Fibroblast of skin of right quadriceps (primary cell): ENCODE measurements around the gene RGS16.

Experiments used
- DNase-seq: peaks from one replicate; pipeline ENCODE4 v3.0.0-alpha.2; 2013

Gene RGS16

DNA sequence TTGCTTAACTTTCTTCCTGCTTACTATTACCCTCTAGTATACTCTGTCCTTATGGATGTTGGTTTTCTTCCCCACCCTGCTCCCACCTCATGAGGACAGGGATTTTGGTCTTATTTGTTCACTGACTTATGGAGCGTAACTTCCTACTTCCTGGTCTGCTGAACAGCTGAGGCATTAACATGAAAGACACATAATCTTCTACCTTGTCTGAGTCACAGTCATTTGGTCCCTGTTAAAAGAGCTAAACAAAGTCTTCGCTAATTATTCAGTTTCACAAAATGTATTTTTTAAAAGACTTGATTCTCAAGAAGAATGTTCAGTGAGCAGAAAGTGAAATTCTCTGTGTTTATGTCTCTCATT, 33.6 kb downstream of the RGS16 start:
- DNase-seq, result no peak

DNA sequence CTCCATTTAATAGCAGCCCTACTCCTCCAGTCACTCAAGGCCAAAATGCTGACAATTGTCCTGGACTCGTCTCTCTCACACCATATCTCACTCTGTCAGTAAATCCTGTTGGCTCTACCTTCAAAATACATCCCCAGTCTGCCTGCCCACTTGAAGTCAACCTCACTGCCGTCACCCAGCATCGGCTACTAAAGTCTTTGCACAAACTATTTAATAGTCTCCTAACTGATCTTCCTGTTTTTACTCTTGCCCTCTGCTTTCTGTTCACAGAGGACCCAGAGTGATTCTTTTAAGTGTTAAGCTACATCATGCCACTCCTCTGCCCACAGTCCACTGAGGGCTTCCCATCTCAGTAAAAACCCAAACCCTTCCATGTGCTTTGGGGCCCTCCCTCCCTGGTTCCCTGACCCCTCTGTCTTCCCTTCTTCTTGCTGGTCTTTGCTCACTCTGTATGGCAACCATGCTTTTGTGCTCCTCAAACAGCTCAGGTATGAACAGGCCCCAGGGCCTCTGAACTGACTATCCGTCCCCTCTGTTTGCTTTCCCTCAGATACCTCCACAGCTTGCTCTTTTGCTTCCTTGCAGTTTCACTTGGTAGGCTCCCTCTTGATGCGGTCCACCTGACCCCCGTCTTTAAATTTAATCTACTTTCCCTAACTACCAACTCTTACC, 34.1 kb downstream of the RGS16 start:
- no peak for DNase-seq

DNA sequence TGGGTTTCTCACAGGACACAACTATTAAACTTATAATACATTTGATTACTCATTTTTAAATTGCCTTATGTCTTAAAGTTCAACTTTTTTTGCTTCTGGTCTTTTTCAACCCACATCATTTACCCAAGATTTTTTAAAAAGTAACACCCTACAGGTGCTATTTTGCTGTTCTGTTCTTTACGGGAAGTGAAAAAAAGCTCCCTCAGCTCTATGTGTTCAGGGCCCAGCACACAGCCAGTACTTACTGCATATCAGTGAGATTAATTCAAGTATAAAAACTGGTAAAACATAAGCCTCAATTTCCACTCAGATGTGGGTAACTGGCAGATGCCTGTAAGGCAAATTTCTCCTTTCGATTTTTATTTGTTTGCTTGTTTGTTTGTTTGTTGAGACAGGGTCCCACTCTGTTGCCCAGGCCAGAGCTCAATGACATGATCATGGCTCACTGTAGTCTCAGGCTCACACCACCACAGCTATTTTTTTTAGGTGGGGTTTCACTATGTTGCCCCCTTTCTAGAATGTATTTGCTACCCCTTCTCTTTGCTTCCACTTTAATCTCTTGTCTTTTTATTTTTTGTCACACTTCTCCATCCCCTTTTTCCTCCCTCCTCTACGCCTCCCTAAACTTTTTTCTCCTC, 35.4 kb downstream of the RGS16 start:
- no peak for DNase-seq

DNA sequence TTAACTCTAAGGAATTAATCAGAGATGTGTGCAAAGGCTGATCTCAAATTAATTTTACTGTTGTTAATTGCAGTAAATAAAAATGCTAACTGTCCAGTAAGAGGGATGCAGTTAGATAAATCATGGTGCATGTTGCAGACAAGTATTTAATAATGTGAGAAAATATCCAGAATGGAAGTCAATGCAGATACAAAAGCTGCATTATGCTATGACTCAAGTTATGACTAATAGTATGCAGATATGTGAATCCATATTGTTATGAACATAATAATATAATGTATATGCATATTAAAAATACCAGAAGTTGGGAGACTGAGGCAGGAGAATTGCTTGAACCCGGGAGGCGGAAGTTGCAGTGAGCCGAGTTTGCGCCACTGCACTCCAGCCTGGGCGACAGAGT, 36.6 kb downstream of the RGS16 start:
- no peak for DNase-seq

DNA sequence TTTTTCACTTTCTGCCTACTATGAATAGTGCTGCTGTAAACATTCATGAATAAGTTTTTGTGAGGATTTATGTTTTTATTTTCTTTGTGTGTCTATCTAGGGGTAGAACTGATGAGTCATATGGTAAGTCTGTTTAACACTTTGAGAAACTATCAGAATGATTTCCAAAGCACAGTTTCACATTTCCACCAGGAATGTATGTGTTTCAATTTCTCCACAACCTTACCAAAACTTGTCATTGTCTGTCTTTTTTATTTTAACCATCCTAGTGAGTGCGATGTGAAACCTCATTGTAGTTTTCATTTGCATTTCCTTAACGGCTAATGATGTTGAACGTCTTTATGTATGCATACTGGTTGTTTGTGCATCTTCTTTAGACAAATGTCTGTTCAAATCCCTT, 38.7 kb downstream of the RGS16 start:
- no peak for DNase-seq

DNA sequence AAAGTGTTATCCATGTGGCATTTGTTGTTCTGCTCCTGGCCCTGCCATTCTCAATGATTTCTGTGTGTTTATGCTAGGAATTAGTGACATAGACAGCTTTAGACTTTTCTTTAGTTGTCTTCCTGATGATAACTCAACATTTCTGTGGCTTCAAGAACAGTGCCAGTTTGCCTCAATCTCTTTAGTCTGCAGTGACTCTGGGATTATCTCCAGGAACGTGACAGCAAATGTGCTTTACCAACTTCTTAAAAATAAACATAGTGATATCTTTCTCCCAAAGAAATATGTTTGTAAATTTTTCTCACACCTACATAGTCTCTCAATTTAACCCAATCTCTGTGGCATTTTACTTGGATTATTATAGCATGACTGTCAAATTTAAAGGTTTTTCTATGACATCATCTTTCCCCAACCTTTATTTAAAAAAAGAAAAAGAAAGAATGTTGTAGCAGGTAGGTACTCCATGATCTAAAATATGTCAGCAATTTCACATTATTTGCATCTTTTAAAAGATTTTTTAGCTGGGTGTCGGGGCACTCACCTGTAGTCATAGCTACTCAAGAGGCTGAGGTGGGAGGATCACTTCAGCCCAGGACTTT, 39.7 kb downstream of the RGS16 start:
- no peak for DNase-seq

DNA sequence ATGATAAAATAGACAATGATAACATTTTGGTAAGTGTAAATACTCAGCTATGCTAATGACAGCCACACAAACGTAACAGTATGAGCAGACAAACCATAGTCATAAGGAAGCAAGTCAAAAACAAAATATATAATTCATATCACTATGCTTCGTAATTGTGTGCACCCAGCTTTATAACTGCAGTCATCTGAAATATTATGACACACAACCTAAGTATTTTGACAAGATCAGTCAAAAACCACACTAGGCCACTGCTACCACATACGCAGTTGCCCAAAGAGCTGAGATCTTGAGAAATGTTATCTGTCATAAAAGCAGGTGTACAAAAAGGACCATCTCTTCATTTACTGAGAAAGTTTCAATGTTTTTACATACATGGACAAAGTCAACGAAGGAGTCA, 41.1 kb downstream of the RGS16 start:
- DNase-seq, result no peak

DNA sequence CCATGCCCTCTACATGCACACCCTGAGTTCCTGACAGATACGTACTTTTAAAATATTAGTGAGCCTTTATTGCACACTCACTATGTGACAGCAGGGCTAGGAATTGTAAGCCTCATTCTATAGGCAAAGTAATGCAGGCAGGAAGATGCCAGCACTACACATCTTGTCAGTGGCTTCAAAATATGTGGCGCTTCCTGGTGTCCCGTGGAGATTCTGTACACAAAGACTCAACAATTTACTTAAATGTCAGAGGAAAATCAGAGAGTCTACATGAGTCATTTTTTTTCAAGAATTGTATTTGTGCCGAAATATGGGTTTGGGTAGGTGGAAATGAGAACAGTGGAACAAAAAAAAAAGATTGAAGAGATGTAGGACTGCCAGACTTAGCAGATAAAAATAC, 42.7 kb downstream of the RGS16 start:
- DNase-seq, result no peak

DNA sequence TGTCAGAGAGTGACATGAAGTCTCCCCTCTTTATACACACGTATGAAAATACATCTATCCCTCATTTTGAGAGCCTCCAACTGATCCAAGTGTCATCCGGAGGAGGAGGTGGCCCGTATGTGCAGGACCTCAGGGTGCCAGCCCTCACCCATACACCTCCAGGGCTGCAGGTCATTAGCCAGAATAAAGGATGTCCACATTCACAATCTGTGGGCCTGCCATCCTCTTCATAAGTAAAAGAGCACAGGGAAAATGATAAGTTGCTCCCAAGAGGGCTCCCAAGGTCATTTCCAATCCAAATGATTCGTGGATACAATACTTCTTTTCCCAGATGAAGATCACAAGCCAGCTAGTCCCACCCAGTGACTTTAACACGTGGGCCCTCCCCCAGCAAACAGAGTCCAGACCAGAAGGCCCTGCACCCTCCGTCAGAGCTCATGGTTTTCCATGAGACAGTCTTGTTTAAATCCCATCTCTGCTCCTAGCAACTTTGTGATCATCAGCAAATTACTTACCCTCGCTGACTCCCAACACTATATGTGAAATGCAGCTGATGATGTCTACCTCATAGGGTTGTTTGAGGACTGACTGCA, 43.7 kb downstream of the RGS16 start:
- DNase-seq, result no peak

DNA sequence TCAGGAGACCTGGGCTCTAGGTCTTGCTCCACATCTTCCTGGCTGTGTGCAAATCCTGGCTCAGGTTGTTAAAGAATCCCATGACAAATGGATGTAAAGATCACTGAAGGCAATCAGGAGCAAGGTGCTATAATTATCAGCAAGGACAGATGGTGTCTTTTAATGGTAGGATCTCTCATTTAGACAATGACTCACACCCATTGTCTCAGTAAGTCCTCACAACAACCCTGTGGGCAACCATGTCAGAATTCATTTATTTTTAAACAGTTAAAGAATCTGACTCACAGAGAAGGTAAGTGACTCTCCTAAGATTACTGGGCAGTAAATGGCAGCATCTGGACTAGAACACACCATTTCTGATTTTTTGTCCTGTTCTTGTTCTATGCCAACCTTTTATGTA, 47.9 kb downstream of the RGS16 start:
- no peak for DNase-seq

DNA sequence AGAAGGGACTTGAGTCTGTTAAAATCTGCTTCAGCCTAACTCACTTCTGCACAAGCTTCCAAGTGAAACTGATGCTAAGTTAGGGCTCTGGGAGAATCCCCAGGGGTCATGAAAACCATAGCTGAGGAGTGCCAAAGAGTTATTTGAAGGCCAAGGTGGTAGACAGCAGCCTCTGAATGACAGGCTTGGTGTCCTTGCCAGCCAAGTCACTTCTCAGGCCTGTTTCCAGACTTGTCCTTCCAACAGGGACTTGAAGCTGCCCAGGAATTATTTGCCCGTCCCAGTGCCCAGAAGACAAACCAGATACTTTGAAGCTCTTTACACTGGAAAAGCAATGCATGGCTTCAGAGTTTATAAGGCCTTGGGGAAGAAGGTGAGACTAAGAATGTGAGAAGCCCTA, 48.7 kb downstream of the RGS16 start:
- no peak for DNase-seq

DNA sequence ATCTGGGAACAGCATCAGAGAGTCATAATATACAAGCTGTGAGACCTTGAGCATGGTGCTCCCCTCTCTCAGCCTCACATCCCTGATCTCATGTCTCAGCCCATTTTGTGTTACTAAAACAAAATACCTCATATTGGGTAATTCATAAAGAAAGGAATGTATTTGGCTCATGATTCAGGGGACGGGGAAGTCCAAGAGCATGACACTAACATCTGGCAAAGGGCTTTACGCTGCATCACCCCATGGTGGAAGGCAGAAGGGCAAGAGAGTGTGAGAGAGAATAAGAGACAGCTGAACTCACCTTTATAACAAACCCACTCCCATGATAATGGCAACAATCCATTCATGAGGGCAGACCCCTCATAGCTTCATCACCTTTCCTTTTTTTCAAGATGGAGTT, 51.7 kb downstream of the RGS16 start:
- no peak for DNase-seq

DNA sequence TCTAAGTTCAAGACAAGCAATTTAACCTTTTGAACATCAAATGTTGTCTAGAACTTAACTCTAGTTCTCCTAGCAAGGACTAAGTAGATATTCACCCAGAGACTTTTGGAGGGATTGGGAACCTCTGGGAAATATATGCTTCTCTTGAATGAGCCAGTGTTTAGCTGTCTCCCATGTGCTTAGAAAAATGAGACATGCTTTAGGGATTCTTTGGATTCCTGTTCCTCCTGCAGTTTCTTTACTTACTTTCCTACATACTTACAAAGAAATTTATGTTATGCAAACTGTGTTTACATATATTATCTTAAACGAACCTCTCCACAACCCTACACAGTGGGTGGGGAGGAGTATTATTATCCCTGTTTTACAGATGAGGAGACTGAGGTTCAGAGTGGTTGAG, 54.4 kb downstream of the RGS16 start:
- no peak for DNase-seq

DNA sequence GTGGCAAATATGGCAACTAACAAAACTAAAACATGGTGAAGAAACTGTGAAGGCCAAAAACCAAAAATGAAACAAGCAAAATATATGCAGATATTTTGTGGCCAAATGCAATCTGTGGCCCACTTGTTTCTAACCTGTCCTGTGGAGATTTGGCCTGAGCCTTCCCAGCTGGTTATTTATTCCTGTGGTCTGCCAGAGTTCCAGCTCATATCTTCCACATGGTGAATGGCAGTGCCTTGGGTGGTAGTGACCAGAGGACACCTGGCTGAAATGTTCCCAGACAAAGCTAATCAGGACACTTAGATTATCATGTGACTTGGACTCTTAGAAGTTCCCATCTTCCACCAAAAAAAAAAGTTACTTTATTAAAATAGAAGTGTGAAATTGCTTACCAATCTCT, 54.8 kb downstream of the RGS16 start:
- no peak for DNase-seq
